ENCODE data around the gene IFITM10. TPM values are rescaled to one million over a fixed set of nuclear protein-coding genes. Genes with fewer than 3 reads are reported as not detected.
A peak's percentile ranks its signal among the peaks of the same experiment; 100 is the strongest.

IFITM10 gene
- polyA plus RNA-seq, 1 of the 3 experiments (the other 2 are of a cell fraction): 0.21 TPM

DNA sequence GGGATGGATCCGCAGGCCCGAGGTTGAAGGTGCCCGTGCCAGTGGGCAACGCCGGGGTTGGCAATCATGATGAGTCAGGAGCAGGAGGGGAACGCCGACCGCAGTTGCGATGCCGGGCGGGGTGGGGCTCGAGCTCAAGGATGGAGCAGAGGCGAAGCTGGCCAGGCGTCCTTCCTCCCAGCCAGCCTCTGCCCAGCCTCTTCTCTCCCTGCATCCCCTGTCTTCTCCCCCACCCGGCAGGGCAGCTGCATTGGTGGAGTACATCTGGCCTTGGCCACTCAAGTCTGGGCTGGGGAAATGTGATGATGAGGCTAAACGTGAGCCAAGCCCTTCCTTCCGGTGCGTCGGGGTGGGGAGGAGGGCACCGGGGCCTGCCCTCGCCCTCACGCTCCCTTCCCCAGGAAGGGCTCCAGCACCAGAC lies 3.9 kb downstream of the IFITM10 start:
- H3K27me3 ChIP-seq (ENCODE audit: insufficient read depth): no peaks in the 10 kb centered on the region
- no peaks in the 10 kb centered on the region for H3K9me2 ChIP-seq
- H3K9me3 ChIP-seq: no peaks in the 10 kb centered on the region
- WGBS (ENCODE audit: low lambda C conversion rate): 89% methylated on average over 17 of the region's 22 CpGs
- H3K27ac ChIP-seq (ENCODE audit: low read depth in 2 of 2, low read length in 1 of 2): peak overlapping the region in 1 of 2 experiments; percentile 92; a peak in 2 of 4 replicates
- H3K79me2 ChIP-seq (ENCODE audit: insufficient read depth): no peaks in the 10 kb centered on the region
- H3K9ac ChIP-seq: no peak overlapping the region
- CTCF ChIA-PET: interaction anchor here (1.0 to 2.5 kb wide), 4 partner anchors 17 to 94 kb away, joined by 3 to 9 read pairs (median 4); partner anchors contain the start of gene CTSD
- H3F3A ChIP-seq (replicated peaks; ENCODE audit: insufficient read depth): peaks cover 7% of the 10 kb centered on the region
- H3K4me1 ChIP-seq (ENCODE audit: control insufficient read depth in 1 of 2, insufficient read depth in 2 of 2, low read depth in 1 of 2, low read length in 1 of 2): peaks cover 0 to 74% of the 10 kb centered on the region in 2 experiments; a peak in 1 of 4 replicates
- peak; percentile 56 for DNase-seq
- POLR2A ChIA-PET: interaction anchor here (1.1 kb wide), 1 partner anchor 52 kb away, joined by 3 read pairs; no protein-coding TSS in a partner anchor
- H3K4me2 ChIP-seq: no peak overlapping the region
- no peak for TF ChIP-seq GATA2 (CRISPR knock-in tag; IDR thresholded peaks at IDR 0.05)
- TF ChIP-seq TAF1 (IDR thresholded peaks at IDR 0.05; ENCODE audit: borderline replicate concordance, low read depth, low read length): no peak
- TF ChIP-seq JUND (IDR thresholded peaks at IDR 0.05): no peak
- no peak for TF ChIP-seq RXRA (IDR thresholded peaks at IDR 0.05; ENCODE audit: borderline replicate concordance, low read depth)
- TF ChIP-seq RCOR1 (IDR thresholded peaks at IDR 0.05; ENCODE audit: low read length): no peak
- no peak for TF ChIP-seq NRF1 (IDR thresholded peaks at IDR 0.05; ENCODE audit: low read depth, low read length)
- TF ChIP-seq, protein P1, sequence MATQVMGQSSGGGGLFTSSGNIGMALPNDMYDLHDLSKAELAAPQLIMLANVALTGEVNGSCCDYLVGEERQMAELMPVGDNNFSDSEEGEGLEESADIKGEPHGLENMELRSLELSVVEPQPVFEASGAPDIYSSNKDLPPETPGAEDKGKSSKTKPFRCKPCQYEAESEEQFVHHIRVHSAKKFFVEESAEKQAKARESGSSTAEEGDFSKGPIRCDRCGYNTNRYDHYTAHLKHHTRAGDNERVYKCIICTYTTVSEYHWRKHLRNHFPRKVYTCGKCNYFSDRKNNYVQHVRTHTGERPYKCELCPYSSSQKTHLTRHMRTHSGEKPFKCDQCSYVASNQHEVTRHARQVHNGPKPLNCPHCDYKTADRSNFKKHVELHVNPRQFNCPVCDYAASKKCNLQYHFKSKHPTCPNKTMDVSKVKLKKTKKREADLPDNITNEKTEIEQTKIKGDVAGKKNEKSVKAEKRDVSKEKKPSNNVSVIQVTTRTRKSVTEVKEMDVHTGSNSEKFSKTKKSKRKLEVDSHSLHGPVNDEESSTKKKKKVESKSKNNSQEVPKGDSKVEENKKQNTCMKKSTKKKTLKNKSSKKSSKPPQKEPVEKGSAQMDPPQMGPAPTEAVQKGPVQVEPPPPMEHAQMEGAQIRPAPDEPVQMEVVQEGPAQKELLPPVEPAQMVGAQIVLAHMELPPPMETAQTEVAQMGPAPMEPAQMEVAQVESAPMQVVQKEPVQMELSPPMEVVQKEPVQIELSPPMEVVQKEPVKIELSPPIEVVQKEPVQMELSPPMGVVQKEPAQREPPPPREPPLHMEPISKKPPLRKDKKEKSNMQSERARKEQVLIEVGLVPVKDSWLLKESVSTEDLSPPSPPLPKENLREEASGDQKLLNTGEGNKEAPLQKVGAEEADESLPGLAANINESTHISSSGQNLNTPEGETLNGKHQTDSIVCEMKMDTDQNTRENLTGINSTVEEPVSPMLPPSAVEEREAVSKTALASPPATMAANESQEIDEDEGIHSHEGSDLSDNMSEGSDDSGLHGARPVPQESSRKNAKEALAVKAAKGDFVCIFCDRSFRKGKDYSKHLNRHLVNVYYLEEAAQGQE (IDR thresholded peaks at IDR 0.05; ENCODE audit: low read depth, low read length): no peak
- TF ChIP-seq POLR2AphosphoS5 (IDR thresholded peaks at IDR 0.05; ENCODE audit: low read depth, low read length): no peak
- TF ChIP-seq, protein P2, sequence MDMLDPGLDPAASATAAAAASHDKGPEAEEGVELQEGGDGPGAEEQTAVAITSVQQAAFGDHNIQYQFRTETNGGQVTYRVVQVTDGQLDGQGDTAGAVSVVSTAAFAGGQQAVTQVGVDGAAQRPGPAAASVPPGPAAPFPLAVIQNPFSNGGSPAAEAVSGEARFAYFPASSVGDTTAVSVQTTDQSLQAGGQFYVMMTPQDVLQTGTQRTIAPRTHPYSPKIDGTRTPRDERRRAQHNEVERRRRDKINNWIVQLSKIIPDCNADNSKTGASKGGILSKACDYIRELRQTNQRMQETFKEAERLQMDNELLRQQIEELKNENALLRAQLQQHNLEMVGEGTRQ (IDR thresholded peaks at IDR 0.05; ENCODE audit: borderline replicate concordance, low read depth, low read length): no peak
- no peak for TF ChIP-seq SIN3A (IDR thresholded peaks at IDR 0.05; ENCODE audit: borderline replicate concordance, low read depth, low read length)
- no peak for TF ChIP-seq TCF12 (IDR thresholded peaks at IDR 0.05)
- TF ChIP-seq, protein P3, sequence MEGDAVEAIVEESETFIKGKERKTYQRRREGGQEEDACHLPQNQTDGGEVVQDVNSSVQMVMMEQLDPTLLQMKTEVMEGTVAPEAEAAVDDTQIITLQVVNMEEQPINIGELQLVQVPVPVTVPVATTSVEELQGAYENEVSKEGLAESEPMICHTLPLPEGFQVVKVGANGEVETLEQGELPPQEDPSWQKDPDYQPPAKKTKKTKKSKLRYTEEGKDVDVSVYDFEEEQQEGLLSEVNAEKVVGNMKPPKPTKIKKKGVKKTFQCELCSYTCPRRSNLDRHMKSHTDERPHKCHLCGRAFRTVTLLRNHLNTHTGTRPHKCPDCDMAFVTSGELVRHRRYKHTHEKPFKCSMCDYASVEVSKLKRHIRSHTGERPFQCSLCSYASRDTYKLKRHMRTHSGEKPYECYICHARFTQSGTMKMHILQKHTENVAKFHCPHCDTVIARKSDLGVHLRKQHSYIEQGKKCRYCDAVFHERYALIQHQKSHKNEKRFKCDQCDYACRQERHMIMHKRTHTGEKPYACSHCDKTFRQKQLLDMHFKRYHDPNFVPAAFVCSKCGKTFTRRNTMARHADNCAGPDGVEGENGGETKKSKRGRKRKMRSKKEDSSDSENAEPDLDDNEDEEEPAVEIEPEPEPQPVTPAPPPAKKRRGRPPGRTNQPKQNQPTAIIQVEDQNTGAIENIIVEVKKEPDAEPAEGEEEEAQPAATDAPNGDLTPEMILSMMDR (IDR thresholded peaks at IDR 0.05): no peak
- no peak for TF ChIP-seq FOXJ3 (CRISPR knock-in tag; IDR thresholded peaks at IDR 0.05)
- no peak for TF ChIP-seq RFX5 (IDR thresholded peaks at IDR 0.05; ENCODE audit: low read length)
- no peak for TF ChIP-seq FOXM1 (IDR thresholded peaks at IDR 0.05; ENCODE audit: low read depth)
- TF ChIP-seq, protein P4, sequence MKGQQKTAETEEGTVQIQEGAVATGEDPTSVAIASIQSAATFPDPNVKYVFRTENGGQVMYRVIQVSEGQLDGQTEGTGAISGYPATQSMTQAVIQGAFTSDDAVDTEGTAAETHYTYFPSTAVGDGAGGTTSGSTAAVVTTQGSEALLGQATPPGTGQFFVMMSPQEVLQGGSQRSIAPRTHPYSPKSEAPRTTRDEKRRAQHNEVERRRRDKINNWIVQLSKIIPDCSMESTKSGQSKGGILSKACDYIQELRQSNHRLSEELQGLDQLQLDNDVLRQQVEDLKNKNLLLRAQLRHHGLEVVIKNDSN (IDR thresholded peaks at IDR 0.05; ENCODE audit: borderline replicate concordance, low read depth): no peak
- no peak for TF ChIP-seq GABPA (IDR thresholded peaks at IDR 0.05; ENCODE audit: low read depth)
- no peak for TF ChIP-seq EP300 (IDR thresholded peaks at IDR 0.05; ENCODE audit: borderline replicate concordance in 1 of 2, low read depth in 1 of 2, low read length in 1 of 2)
- TF ChIP-seq, protein P5, sequence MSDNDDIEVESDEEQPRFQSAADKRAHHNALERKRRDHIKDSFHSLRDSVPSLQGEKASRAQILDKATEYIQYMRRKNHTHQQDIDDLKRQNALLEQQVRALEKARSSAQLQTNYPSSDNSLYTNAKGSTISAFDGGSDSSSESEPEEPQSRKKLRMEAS (IDR thresholded peaks at IDR 0.05; ENCODE audit: low read depth): no peak
- TF ChIP-seq FOSL2 (IDR thresholded peaks at IDR 0.05; ENCODE audit: borderline replicate concordance, low read depth): no peak
- no peaks in the 10 kb centered on the region for H4K20me1 ChIP-seq (ENCODE audit: insufficient read depth)
- no peak overlapping the region for H2AFZ ChIP-seq (ENCODE audit: low read depth)
- no peaks in the 10 kb centered on the region for H3K36me3 ChIP-seq (replicated peaks in 1 of 2; ENCODE audit: control insufficient read depth in 1 of 2, insufficient read depth in 2 of 2, low read length in 1 of 2)
- no peak overlapping the region; a peak in 1 of 4 replicates for H3K4me3 ChIP-seq (ENCODE audit: low read depth in 2 of 2, low read length in 1 of 2)

Data from SK-N-SH (cell line).